HCT116 (cell line): ENCODE data around the gene TLCD3B. TPM values are rescaled to one million over a fixed set of nuclear protein-coding genes. Genes with fewer than 3 reads are reported as not detected.

Source experiments
- ATAC-seq: fragments of 200-7000 bp; cut with Tn5 transposase; 2 replicates; pipeline ENCODE4 v1.9.1; 2020; ENCODE audit warnings: mild to moderate bottlenecking, moderate library complexity
- BruUV-seq: library from RNA; stranded (reverse); fragments of 400-500 nt; replicated peaks from 2 replicates; lab custom pipeline; 2021; lab: Mats Ljungman, UMichigan
- CTCF ChIA-PET: fragments of 300-600 bp; sonication (Branson Sonifier 250); formaldehyde crosslinking; loops from one replicate; lab custom pipeline; 2021; ENCODE audit warnings: antibody characterized with exemption; lab: Charles Lee
- POLR2A ChIA-PET: fragments of 300-600, 350-600 bp; sonication (Branson Sonifier 250); formaldehyde crosslinking; loops from one replicate; lab custom pipeline; 2021; ENCODE audit warnings: antibody characterized with exemption; lab: Charles Lee
- RAD21 ChIA-PET, 2 experiments: fragments of 300-600 bp; sonication (Branson Sonifier 250); formaldehyde crosslinking; loops; one replicate each; lab custom pipeline; 2023; ENCODE audit warnings: low total read pairs in 2 of 2; ENCODE audit not compliant: uncharacterized antibody in 2 of 2, unreplicated experiment in 2 of 2, low non-redundant PET in 1 of 2; lab: Charles Lee
- DNase-seq: peaks from one replicate; pipeline ENCODE4 v3.0.0-alpha.2; 2010; ENCODE audit warnings: low read depth, low spot score
- H2AFZ ChIP-seq: fragments of 200-600 bp; shearing (Covaris generic), sonication (generic); 2 replicates; pipeline ENCODE4 v1.6.1; 2017; ENCODE audit warnings: low read depth, mixed run types, mixed read lengths, antibody characterized with exemption, low read length; ENCODE audit not compliant: poor library complexity, severe bottlenecking
- H3K27ac ChIP-seq: 2 replicates; pipeline ENCODE4 v1.5.1; 2012; ENCODE audit warnings: low read depth, low read length
- H3K27me3 ChIP-seq: fragments of 200-600 bp; sonication (generic); 2 replicates; pipeline ENCODE4 v1.6.1; 2016; ENCODE audit warnings: mixed run types, low read length, mixed read lengths; ENCODE audit not compliant: insufficient read depth
- H3K36me3 ChIP-seq, 2 experiments: fragments of 200-500 bp in 1 of 2; fragments of 200-600 bp in 1 of 2; sonication (Bioruptor generic) in 1 of 2; sonication (generic) in 1 of 2; 2 replicates each; pipeline versions ENCODE4 v1.5.1 to v1.6.1; 2014 to 2016; ENCODE audit warnings: low read length in 2 of 2, inconsistent platforms in 1 of 2, mixed read lengths in 1 of 2, mixed run types in 1 of 2; ENCODE audit not compliant: insufficient read depth in 2 of 2, control insufficient read depth in 1 of 2
- H3K4me1 ChIP-seq, 2 experiments: fragments of 200-600 bp in 1 of 2; sonication (generic) in 1 of 2; 2 replicates each; pipeline versions ENCODE4 v1.5.1 to v1.6.1; 2012 to 2017; ENCODE audit warnings: low read length in 2 of 2, inconsistent platforms in 1 of 2, mild to moderate bottlenecking in 1 of 2, mixed read lengths in 1 of 2, mixed run types in 1 of 2, moderate library complexity in 1 of 2; ENCODE audit not compliant: insufficient read depth in 2 of 2, control insufficient read depth in 1 of 2
- H3K4me2 ChIP-seq: fragments of 200-600 bp; sonication (generic); 2 replicates; pipeline ENCODE4 v1.6.1; 2017; ENCODE audit warnings: mixed run types, low read length, mixed read lengths
- H3K4me3 ChIP-seq, 2 experiments: fragments of 200-600 bp in 1 of 2; sonication (generic) in 1 of 2; replicated peaks in 1 of 2; 2 replicates each; pipeline ENCODE4 v1.5.1; 2011 to 2016; ENCODE audit warnings: low read length in 2 of 2, control low read depth in 1 of 2, low read depth in 1 of 2, mild to moderate bottlenecking in 1 of 2, mixed read lengths in 1 of 2, mixed run types in 1 of 2
- H3K79me2 ChIP-seq: fragments of 200-600 bp; sonication (generic); 2 replicates; pipeline ENCODE4 v1.6.1; 2017; ENCODE audit warnings: mild to moderate bottlenecking, mixed run types, low read length, moderate library complexity, mixed read lengths; ENCODE audit not compliant: insufficient read depth
- H3K9ac ChIP-seq: fragments of 200-600 bp; sonication (generic); 2 replicates; pipeline ENCODE4 v1.6.1; 2016; ENCODE audit warnings: low read length, mixed read lengths
- H3K9me2 ChIP-seq: fragments of 200-600 bp; sonication (generic), shearing (Covaris generic); 2 replicates; pipeline ENCODE4 v1.6.1; 2017; ENCODE audit warnings: mixed run types, mild to moderate bottlenecking, moderate library complexity; ENCODE audit not compliant: insufficient read depth
- H3K9me3 ChIP-seq, 2 experiments: fragments of 200-500 bp in 1 of 2; fragments of 200-600 bp in 1 of 2; sonication (Bioruptor generic) in 1 of 2; sonication (generic) in 1 of 2; 2 replicates each; pipeline ENCODE4 v1.6.1; 2014 to 2017; ENCODE audit warnings: low read length in 2 of 2, mixed read lengths in 2 of 2, inconsistent platforms in 1 of 2, low read depth in 1 of 2, mild to moderate bottlenecking in 1 of 2, mixed run types in 1 of 2, moderate library complexity in 1 of 2; ENCODE audit not compliant: control insufficient read depth in 1 of 2, insufficient read depth in 1 of 2
- H4K20me1 ChIP-seq: fragments of 200-600 bp; sonication (generic), shearing (Covaris generic); 2 replicates; pipeline ENCODE4 v1.6.1; 2017; ENCODE audit warnings: mixed run types, mild to moderate bottlenecking, moderate library complexity; ENCODE audit not compliant: insufficient read depth
- CTCF ChIP-seq, 3 experiments: fragments of 200-600 bp in 1 of 3; sonication (generic) in 1 of 3; IDR thresholded peaks in 2 of 3; conservative IDR thresholded peaks in 1 of 3; 2 replicates each; pipeline ENCODE4 v1.5.1; 2012 to 2017; ENCODE audit warnings: low read depth in 2 of 3, low read length in 2 of 3, antibody characterized with exemption in 1 of 3, borderline replicate concordance in 1 of 3, control low read depth in 1 of 3, mild to moderate bottlenecking in 1 of 3, mixed read lengths in 1 of 3, mixed run types in 1 of 3, moderate library complexity in 1 of 3; ENCODE audit not compliant: insufficient read depth in 1 of 3
- ELF1 ChIP-seq: IDR thresholded peaks from 2 replicates; pipeline ENCODE4 v1.6.1; 2012; ENCODE audit warnings: low read depth, borderline replicate concordance
- EZH2 ChIP-seq: fragments of 200-600 bp; sonication (generic); IDR thresholded peaks from 2 replicates; pipeline ENCODE4 v1.6.1; 2017; ENCODE audit warnings: antibody characterized with exemption, mixed run types
- MAX ChIP-seq: IDR thresholded peaks from 2 replicates; pipeline ENCODE4 v1.6.1; 2012
- RAD21 ChIP-seq: IDR thresholded peaks from 2 replicates; pipeline ENCODE4 v1.6.1; 2012; ENCODE audit warnings: low read depth, mild to moderate bottlenecking
- REST ChIP-seq: IDR thresholded peaks from 2 replicates; pipeline ENCODE4 v1.6.1; 2012; ENCODE audit warnings: low read depth
- SIN3A ChIP-seq: IDR thresholded peaks from 2 replicates; pipeline ENCODE4 v1.6.1; 2012; ENCODE audit warnings: low read depth
- SP1 ChIP-seq: IDR thresholded peaks from 2 replicates; pipeline ENCODE4 v1.6.1; 2012; ENCODE audit warnings: low read depth
- SRF ChIP-seq: IDR thresholded peaks from 2 replicates; pipeline ENCODE4 v1.6.1; 2012; ENCODE audit warnings: low read depth
- ZBTB33 ChIP-seq: IDR thresholded peaks from 2 replicates; pipeline ENCODE4 v1.6.1; 2011; ENCODE audit warnings: mild to moderate bottlenecking, low read length, moderate library complexity; ENCODE audit not compliant: insufficient replicate concordance; ENCODE audit errors: extremely low read depth
- ZFX ChIP-seq: fragments of 450-650 bp; IDR thresholded peaks from 2 replicates; pipeline ENCODE4 v1.6.1; 2017
- ZNF274 ChIP-seq: fragments of 200-500 bp; sonication (Bioruptor generic); IDR thresholded peaks from 2 replicates; pipeline ENCODE4 v1.6.1; 2014; ENCODE audit warnings: mild to moderate bottlenecking, low read depth, low read length, inconsistent platforms
- intact Hi-C: fragments of 100-400 bp; cut with micrococcal nuclease; formaldehyde crosslinking; loops from 2 replicates; pipeline ENCODE4 v1.10.0; 2022
- total RNA-seq: library from RNA; stranded (reverse); gene quantifications from one replicate; pipeline ENCODE4 v1.2.1, GENCODE V29; 2021; ENCODE audit not compliant: unreplicated experiment

TLCD3B gene
- total RNA-seq, 1 experiment from 2014 or later = 1.0 TPM

DNA sequence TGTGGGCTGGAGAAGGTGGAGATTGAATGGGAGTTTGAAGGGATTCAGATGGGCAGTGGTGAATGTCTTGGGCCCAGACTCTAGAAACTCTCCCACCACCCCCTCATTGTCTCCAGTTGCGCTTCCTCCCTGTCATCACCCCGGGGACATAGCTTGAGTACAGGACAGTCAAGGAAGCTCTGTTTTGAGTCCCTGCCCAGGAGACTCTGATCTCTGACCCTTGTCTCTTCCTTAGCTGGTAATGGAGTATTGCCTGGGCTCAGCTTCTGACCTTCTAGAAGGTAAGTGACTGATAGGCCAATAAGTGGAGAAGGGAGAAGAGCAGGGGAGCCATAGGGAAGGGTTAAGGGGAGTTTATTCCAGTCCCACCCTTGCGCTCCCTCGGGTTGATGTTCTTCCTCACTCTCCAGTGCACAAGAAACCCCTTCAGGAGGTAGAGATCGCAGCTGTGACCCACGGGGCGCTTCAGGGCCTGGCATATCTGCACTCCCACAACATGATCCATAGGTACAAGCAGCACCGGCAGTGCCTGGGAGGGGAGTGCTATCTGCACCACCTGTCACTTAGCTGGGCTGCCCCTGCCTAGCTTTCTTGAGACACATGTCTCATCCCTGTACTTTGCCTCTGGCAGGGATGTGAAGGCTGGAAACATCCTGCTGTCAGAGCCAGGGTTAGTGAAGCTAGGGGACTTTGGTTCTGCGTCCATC lies 52.4 kb downstream of the TLCD3B start (continued):
- TF ChIP-seq MAX = no peak
- no peak for TF ChIP-seq EZH2
- no peak for TF ChIP-seq ZNF274
- no peak for TF ChIP-seq REST
- no peak for TF ChIP-seq SRF

GRCh38 chr16:29978081-29978480 lies 53.0 kb downstream of the TLCD3B start:
- BruUV-seq = no TSS peak
- CTCF ChIA-PET = no interaction called here
- H3K79me2 ChIP-seq = peaks cover 67% of the 10 kb centered on the region

More at GRCh38 chr16:29978081-29978480, 53.0 kb downstream of the TLCD3B start:
- intact Hi-C loops = no loop called here
- H2AFZ ChIP-seq = no peak overlapping the region
- peaks cover 48 to 53% of the 10 kb centered on the region in 2 experiments for H3K36me3 ChIP-seq
- H3K4me3 ChIP-seq = no peak overlapping the region
- no peak overlapping the region for H3K4me2 ChIP-seq
- ChIA-PET POLR2A (no interaction called here), RAD21 (no interaction called here)
- no peak for DNase-seq
- TF ChIP-seq EZH2 (no peak), ZFX (no peak), RAD21 (no peak), CTCF (IDR thresholded peaks at IDR 0.05 in 2 of 3, conservative IDR thresholded peaks at IDR 0.05 in 1 of 3; ENCODE audit: borderline replicate concordance in 1 of 3, insufficient read depth in 1 of 3, low read depth in 2 of 3, low read length in 2 of 3) (no peak), ZBTB33 (no peak), SP1 (no peak), ELF1 (no peak), SIN3A (no peak)
- no peaks in the 10 kb centered on the region for H3K9me2 ChIP-seq
- no peak for ATAC-seq
- no peaks in the 10 kb centered on the region for H3K27me3 ChIP-seq
- no peaks in the 10 kb centered on the region for H4K20me1 ChIP-seq
- no peak overlapping the region for H3K9ac ChIP-seq
- H3K27ac ChIP-seq = no peak overlapping the region
- H3K9me3 ChIP-seq = no peaks in the 10 kb centered on the region
- peaks cover 8 to 22% of the 10 kb centered on the region in 2 experiments for H3K4me1 ChIP-seq
